EH (cell line): ENCODE data around the gene ZBP1.

Experiments
- DNase-seq: peaks from one replicate; pipeline ENCODE4 v3.0.0-alpha.2; 2015; ENCODE audit warnings: low read depth

ZBP1 gene

DNA sequence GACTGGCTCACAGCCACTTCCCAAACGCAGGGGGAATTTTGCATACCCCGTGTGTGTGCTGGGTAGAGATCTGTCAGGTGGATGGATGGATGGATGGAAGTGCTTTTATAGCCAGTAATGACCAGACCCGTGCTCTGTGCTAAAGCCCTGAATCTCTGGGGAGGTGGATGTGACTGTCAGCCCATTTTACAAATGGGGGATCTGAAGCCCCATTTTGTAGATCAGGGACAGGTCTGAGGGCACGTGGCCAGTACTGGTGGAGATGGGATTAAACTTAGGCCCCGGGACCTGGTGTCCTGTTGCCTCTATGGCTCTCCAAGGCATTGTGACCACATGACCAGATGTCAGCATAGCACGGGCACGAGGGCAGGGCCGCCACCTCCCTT is 38.2 kb upstream of the ZBP1 start:
- no peak for DNase-seq

DNA sequence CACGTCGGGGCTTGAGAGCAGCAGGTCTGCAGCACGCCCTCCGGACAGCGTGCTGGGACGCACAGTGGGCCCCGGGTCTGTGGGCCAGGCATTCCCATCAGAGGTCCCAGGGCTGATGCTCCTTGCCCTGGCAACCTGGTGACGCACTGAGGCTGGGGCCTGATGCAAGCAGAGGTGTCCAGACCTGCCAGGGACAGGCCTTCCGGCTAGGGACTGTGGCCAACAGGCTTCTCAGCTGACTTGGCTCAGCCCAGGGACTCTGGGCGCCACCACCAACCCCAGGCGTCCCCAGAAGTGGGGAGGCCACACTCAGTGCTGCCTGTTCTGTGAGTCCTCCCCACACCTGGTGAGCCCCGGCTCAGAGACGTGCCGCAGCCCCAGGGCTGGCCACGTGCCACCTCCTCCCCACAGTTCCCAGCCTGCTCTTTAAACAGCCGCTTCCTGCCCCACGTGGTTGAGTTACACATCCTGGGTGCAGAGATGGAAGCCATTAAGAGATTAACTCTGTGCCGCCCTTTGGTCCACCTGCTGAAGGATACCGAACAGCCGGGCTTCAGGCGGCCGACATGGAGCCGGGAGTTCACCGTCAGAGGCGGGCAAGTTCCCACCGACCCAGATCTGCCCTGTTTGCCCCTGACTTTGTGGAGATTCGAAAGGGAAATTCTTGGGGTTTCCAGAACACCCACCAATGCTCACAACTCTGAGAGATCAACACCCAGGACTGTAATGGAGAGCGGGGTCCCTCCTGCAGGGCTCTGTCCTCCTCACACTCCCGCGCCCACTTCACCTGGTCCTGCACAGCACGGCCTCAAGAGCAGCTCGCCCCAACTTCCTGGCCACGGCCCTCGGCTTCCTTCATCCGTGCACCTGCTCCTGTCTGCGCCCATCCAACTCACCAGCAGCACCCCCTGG is 37.6 kb upstream of the ZBP1 start:
- DNase-seq, result no peak

DNA sequence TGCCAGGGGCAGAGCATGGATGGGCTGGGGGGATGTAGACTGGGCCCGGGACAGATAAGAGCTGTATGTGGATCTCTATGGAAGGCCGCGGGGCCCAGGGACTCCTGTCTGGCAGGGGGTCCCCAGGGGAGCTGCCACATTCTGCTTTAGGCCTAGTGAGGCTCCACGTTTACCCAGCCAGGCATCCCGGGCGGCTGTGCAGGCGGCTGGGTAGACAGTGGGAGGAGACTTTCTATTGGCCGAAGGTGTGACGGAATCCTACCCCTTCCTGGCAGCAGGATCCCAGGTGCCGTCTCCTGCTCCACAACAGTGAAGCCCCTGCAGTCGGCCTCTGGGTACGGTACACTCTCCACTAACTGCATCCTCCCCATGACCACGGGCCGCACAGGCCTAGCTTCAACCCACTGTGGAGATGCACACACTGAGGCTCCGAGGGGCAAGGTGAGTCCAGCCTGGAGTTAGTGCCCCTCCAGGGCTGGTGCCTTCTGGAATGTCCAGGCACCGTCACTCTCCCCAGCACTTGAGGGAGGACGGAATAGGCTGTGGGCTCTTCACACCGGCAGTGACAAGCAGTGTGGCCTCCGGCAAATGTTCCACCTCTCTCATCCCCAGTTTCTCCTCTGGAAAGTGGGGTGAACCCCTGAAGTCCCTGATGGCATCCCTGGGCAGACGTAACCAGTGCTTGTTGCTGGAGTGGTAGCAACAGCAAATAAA is 36.8 kb upstream of the ZBP1 start:
- no peak for DNase-seq

DNA sequence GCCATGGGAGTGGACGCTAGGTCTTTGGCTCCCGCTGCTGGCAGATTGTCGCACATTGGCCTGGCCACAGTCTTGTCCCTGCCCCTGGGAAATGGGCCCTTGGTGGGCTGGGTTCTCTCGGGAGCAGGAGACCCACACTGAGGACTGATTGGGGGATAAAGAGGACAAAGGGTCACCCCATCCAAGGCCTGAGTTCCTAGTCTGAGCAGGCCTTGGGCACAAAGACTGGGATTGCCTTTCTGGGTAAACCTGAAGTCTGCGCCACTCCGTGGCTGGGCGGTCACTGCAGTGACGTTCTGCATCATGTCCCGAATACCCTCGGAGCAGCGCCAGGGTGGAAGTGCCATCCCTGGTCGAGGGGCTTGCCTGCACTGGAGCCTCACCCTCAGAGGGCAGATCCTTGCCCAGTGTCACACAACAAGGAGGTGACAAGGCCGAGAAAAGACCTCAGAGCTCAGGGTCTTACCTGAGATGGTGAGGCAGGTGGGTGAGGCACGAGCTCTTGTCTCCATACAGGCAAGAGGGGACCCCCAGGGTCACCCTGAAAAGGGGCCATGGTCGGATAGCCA is 36.1 kb upstream of the ZBP1 start:
- no peak for DNase-seq

DNA sequence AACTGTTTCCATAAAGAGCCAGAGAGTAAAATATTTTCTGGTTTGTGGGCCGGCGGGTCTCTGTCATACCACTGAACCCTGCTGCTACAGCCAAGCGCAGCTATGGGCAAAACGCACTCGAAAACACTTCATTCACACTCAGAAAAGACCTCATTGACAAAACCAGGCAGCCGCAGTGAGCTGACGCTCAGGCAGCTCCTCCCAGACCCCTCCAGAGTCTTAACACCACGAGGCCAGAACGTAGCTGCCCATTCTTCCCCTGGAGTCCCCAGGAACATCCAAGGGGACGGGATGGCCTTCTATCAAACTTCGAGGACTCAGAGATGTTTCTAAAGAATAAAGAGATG is 35.6 kb upstream of the ZBP1 start:
- DNase-seq, result no peak

DNA sequence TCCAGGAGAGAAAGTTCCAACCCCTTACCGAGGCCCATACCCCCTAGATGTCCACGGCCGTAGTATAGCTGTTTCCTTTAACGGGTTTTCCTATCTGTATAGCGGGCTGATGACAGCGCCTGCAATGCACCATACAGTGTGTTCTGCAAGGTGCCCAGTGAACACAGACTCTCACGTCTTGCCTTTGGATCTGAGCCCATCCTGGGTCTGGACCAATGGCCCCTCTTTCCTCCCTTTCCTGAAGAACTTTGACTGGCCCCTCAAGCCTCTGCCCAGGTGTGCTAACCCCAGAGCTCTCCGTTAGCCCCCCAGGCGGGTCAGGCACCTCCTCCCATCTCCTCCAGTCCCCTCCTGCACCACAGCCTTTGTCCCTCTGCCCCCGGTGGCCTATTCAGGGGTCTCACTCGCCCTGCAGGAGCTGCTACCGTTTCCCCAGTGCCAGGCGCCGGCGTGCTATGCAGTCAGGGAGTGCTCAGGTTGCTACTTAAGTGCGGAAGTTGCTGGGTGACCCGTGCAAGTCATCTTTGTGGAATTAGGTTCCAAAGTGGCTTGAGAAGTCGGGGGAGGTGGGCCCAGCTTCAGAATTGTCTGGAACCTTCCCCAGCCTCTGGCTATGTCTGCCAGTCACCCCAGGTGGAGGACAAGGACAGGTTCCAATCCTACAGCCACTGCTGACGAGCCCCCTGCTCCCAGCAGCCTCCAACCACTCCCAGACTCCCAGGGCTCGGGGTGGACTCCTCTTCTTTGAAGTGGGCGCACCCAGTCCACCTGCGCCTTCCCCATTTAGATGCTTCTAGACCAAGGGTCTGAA is 35.0 kb upstream of the ZBP1 start:
- no peak for DNase-seq

DNA sequence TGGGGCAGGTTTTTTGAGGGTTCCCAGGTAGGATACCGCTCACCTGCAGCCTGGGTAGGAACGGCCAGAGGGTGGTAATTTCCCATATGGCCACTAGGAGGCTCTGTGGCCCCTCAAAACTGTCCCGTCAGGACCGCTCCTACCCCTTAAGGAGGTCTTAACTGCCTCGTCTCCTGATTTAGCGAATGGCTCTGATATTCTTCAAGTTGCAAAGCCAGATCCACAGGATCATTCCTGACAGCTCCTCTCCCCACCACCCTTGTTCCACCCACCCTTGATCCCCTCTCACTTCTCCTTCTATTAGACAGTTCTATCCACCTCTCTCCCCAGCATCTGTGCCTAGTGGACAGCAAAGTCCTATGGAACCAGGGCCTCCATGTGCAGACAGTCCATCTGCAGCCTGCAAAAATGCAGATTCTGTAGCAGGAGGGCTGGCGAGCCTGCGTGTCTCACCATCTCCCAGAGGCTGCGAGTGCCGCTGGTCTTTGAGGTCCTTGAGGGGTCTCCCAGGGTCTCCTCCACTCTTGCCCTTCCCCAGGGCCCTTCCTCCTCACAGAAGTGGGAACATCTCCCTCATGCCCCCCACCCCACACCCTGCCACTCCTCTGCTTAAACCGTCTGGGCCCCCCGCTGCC is 34.3 kb upstream of the ZBP1 start:
- peak; percentile 60 for DNase-seq

DNA sequence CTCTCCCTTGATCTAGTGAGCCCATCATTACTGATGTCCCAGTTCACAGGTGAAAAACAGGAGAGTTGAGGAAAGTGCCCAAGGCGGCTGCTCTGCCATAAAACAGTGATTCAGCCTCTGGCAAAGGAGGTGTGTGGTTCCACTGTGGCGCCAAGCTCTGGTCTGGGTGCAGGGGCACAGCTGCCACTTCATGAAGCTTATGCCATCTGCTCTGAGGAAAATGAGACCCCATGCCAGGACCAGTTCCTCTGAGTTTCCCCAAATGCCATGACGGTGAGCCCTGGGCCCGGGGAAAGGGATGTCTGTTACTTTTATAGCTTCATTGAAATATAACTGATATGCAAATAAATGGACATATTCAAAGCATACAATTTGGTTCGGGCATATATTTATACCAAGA is 33.7 kb upstream of the ZBP1 start:
- no peak for DNase-seq

DNA sequence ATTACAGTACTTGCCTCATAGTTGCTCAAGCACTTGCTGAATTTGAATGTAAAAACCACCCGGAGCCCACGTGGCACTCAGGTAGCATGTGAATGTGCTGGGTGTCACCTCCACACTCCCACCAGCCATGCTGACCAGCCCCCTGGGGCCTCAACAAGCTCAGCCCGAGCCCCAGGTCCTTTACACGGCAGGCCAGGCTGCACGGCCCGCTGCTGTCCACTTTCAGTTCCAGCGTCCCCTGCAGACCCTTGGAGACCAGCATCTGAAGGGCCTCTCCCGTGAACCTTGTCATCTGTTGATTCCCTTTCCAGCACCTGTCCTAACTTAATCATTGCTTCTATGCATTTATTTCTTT is 33.3 kb upstream of the ZBP1 start:
- no peak for DNase-seq

DNA sequence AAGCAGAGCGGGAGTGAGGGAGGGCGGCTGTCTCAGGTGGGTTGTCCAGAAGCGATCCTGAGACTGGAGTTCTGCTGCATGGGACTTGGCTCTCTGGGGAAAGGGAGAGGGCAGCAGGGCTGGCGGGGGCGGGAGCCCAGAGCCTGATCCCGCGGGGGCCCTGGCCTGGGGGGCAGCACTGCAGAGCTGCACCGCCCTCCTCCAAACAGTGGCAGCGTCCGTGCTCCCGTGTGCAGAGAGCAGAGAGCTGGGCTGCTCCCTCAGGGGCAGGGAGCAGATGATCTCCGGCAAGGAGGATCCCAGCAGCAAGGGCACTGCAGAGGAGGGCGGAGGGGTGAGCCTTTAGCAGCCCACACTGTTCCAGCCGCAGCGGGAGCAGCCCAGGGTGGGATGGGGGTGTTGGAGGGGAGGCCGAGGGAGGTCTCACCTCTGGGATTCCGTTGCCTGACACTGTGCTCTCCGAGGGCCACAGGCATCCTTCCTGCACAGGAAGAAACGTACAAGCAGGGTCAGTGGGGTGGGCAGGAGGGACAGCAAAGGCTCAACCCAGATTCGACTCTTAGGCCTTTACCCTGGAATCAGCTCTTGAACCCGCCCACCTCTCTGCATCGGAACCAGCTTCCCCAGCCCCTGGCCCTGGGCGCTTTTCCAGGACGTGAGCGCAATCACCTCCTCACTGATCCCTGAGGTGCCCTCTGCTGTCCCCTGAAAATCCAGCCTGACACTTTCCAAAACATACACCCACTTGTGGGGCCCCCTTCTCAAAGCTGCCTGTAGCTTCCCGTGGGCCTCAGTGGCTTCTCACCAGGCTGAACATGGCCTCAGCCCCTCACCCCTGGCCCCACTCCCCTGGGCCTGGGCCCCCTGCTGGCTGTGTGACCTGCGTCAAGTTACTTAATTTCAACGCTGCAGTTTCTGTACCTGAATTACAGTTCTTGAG is 32.6 kb upstream of the ZBP1 start:
- DNase-seq, result no peak

DNA sequence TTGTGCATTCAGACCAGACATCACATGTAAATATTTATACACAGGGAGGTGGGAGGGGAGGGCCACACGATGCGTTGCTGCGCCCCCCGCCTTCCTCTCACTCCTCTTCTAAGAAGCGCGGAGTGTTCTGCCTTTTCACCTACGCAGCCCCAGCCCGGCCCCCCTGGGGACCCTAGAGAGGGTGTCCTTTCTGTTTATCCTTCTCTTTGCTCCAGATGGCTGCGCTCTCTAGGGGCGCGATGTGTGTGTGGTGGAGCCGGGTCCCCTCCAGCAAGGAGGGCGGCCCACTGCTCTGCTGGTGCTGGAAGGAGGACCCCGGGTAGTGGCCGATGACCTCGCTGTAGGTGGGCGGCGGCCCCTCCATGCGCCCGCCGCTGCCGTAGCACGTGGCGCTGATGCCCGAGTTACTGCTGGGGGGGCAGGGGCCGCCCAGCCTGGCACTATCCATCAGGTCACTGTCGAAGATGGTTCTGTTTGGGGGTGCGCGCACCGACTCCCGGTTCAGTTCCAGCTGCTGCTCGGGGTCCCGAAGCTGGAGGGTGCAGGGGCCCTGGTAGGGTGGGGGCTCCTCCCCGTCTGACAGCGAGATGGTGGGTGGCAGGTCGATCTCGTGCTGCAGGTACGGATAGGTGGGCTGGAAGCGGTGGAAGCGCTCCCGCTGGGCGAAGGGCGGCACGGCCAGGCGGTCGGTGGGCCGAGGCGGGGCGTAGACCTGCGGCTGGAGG is 31.8 kb upstream of the ZBP1 start:
- DNase-seq, result no peak

DNA sequence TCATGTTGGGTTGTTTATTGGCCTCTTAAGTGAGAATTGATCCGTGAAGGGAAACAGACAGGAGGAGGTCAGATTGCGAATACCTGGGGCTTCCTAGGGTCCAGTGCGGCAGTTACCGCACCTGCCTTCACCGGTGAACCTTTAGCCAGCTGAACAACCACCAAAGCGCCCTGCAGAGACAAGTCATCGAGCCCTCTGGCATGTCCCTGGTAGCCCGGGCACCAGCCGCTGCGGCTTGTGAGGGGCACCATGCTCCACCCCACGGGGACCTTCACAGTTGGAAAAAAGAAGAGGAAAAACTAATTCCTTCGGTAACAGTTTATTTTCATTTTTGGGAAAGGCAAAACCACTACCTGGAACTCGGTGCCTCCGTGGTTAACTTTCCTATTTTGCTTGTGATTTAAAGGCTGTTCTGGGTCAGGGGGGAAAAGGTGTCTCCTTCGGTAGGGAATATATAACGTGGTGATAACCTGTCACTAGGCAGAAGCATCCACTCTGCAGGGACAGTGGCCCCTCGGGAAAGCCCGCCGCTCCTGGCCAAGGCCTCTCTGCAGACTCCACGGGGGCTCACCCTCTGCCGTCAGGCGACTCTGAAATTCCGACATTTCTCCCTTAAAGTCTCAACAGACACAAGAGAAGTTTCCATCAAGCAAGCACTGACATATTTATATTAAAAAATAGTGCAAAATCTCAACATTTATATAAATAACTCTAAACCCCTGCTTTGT is 30.7 kb upstream of the ZBP1 start:
- DNase-seq, result no peak

DNA sequence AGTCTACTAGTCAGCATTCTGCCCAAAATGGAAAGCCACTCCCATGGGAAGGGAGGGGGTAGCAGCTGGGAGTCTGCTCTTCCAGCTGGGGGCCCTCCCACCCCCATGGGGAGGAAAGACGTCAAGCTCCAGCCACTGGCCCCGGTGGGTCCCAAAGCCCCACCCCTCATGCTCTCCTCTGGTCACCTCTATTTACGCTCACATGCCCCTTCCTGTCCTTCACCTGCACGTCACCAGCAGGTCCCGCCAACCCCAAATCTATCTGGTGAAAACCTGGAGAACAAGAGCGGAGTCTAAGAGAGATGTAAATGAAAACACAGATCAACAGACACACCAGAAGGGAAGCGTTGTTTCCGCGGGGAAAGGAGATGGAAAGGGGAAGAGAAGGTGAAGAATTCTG is 30.0 kb upstream of the ZBP1 start:
- no peak for DNase-seq

DNA sequence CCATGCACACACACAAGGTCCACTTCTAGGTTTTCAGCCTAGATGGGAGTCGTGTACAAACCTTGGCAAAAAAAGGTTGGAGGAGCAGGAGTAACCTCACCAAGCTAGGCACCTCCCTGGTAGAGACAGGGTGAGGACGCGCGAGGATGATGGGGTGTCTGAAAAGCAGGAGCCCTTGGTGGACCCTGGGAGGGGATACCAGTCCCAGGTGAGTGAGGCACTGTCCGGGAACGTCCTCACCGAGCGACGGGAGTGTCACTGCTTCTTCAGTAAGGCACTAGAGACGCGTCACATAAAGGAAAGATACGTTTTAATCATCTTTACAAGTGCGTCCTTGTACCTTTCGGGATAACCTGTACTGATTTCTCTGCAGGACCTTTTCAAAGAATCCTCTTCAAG is 29.4 kb upstream of the ZBP1 start:
- no peak for DNase-seq

DNA sequence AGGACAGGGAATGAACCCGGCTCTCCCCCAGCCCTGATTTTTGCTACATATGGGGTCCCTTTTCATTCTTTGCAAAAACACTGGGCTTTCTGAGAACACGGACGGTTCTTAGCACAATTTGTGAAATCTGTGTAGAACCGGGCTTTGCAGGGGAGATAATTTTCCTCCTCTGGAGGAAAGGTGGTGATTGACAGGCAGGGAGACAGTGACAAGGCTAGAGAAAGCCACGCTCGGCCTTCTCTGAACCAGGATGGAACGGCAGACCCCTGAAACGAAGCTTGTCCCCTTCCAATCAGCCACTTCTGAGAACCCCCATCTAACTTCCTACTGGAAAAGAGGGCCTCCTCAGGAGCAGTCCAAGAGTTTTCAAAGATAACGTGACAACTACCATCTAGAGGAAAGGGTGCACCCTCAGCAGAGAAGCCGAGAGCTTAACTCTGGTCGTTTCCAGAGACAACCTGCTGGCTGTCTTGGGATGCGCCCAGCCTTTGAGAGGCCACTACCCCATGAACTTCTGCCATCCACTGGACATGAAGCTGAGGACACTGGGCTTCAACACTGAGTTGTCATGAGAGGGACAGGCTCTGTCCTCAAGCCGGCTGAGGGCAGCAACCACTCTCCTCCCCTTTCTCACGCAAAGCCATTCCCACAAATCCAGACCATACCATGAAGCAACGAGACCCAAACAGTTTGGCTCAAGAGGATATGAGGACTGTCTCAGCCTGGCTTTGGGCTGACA is 28.8 kb upstream of the ZBP1 start:
- DNase-seq, result no peak

DNA sequence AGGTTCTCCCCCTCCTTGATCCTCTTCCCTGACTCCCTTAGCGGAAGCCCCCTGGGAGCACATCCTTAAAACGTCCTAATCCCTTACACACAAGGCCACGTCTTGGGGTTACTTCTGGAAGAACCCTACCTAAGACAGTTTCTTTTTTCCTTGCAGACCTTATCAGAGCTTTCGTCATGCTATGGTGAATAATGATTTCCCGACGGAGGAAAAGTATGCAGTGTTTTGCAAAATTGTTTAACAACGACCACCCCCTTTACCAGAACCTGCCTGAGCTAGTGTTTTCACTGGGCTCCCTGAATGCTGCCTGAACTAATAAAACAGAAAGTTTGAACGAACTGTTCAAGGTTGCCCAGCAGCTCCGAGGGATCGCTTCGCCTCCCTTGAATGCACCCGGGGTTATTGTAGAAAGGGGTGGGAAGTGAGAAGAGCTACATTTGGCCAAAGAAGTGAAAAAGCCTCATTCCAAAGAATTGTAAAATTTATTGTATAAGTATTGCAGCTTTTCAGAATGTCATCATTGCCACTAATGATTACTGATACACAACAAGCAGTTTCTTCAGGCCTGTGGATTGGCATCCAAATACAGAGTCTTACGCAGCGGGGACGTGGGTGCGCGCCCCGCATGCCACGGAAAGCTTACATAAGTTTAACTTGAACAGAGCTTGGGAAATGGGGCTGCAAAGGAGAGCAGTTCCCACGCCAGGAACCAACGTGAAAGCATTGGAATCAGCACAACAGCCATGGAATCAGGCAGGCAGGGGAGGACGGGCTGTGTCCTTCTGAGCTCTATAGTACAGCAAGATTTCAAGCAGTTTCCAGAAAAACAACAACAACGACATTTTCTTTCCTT is 27.9 kb upstream of the ZBP1 start:
- no peak for DNase-seq

DNA sequence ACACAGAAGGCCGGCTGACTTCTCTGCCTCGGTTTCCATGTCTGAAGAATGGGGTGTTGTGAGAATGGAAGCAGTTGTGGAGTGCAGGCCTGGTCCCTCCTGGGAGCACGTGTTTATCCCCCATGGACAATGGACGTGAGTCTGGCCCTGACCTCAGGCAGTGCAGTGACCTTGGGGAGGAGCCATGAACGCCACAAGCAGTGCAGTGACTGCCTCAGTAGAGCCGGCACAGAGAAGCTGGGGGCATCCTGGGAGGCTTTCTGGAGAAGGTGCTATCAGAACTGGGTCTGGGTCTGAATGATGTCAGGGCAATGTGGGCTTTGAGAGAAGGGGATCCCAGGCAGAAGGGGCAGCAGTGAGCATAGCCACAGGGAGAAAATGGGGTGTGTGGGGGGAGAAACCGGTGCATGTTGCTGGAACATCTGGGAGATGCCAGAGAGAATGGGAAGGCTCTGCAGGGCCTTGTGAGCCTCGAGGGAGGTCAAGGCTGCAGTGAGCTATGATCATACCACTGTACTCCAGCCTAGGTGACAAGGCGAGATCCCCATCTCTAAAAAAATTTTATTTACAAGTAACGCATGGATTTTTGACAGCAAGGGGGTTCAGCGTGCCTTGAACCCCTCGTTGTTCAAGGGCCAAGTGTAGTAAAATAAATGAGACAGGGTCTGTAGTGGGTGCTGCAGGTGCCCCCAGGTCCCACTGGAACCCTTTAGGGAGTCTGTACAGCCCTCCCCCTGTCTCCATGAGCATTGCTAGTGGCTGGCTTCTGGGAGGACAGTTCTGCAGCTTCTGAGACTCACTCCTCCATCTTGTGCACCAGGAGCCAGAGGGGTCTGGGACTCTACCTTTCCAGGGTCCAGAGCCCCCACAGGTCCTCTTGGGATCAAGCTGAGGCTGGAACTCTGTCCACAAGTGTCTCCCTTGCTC is 27.0 kb upstream of the ZBP1 start:
- no peak for DNase-seq
